ENCODE data around the gene CYP4F2. TPM values are rescaled to one million over a fixed set of nuclear protein-coding genes. Genes with fewer than 3 reads are reported as not detected.

The CYP4F2 gene
- under 1 TPM in 1 of 3 donors, not detected in 2; 0.75 TPM for total RNA-seq
- total RNA-seq (2013), result not detected

GRCh38 chr19:15897738-15898276 is at the start of gene CYP4F2:
CYP4F2 (minus strand) TSS chr19:15898074; CDS start chr19:15897611, 463 bp downstream.
- Histone ChIP-seq H3K27me3 (ENCODE audit: control insufficient read depth, insufficient read depth, low read length) (no peaks in the 10 kb centered on the region), H3K4me1 (ENCODE audit: control insufficient read depth, insufficient read depth, low read length) (no peaks in the 10 kb centered on the region), H3K9me3 (ENCODE audit: control insufficient read depth, insufficient read depth, low read length) (no peaks in the 10 kb centered on the region), H3K4me3 (ENCODE audit: low read length) (no peak within 1 kb of the TSS), H3K27ac (ENCODE audit: low read length) (no peak within 1 kb of the TSS), H3K36me3 (ENCODE audit: control insufficient read depth, insufficient read depth, low read length) (no peaks in the 10 kb centered on the region)
- Mint-ChIP-seq H3K4me3 (no peak within 1 kb of the TSS), H3K27ac (no peak within 1 kb of the TSS), H3K27me3 (ENCODE audit: low read depth in 2 of 2) (peaks cover 10 to 26% of the 10 kb centered on the region in 2 donors), H3K36me3 (no peaks in the 10 kb centered on the region), H3K4me1 (no peaks in the 10 kb centered on the region), H3K9me3 (no peaks in the 10 kb centered on the region)
- no peak for ATAC-seq
- WGBS (ENCODE audit: insufficient coverage), result 86% methylated on average over 3 of the region's 3 CpGs
- intact Hi-C loops (cut with micrococcal nuclease), result no loop called here
- no peak for TF ChIP-seq CTCF (IDR thresholded peaks at IDR 0.05)
- DNase-seq, result no peak

- Mint-ChIP-seq H3K27ac (no peak overlapping the region), H3K27me3 (ENCODE audit: low read depth in 2 of 2) (peaks cover 23 to 63% of the 10 kb centered on the region in 2 donors), H3K4me3 (no peak overlapping the region), H3K36me3 (no peaks in the 10 kb centered on the region), H3K4me1 (no peaks in the 10 kb centered on the region), H3K9me3 (peaks cover 7 to 11% of the 10 kb centered on the region in 2 donors)
- DNase-seq (no peak), ATAC-seq (no peak)
- WGBS (ENCODE audit: insufficient coverage), result 80% methylated on average over 2 of the region's 4 CpGs
- intact Hi-C loops (cut with micrococcal nuclease), result no loop called here
- no peak overlapping the region for H3K27ac ChIP-seq (ENCODE audit: low read length)
- H3K4me1 ChIP-seq (ENCODE audit: control insufficient read depth, insufficient read depth, low read length), result no peaks in the 10 kb centered on the region
- H3K27me3 ChIP-seq (ENCODE audit: control insufficient read depth, insufficient read depth, low read length), result peaks cover 8% of the 10 kb centered on the region
- H3K9me3 ChIP-seq (ENCODE audit: control insufficient read depth, insufficient read depth, low read length), result peaks cover 4% of the 10 kb centered on the region
- no peaks in the 10 kb centered on the region for H3K36me3 ChIP-seq (ENCODE audit: control insufficient read depth, insufficient read depth, low read length)
- H3K4me3 ChIP-seq (ENCODE audit: low read length), result no peak overlapping the region
- no peak for TF ChIP-seq CTCF (IDR thresholded peaks at IDR 0.05)
These were observed 47.4 kb upstream of the CYP4F2 start for GRCh38 chr19:15945301-15945700.

GRCh38 chr19:15944401-15944800 is 46.5 kb upstream of the CYP4F2 start:
- intact Hi-C loops (cut with micrococcal nuclease), result no loop called here
- WGBS (ENCODE audit: insufficient coverage), result 61% methylated on average over 4 of the region's 4 CpGs
- peaks cover 25 to 62% of the 10 kb centered on the region in 2 donors for H3K27me3 Mint-ChIP-seq (ENCODE audit: low read depth in 2 of 2)

More at GRCh38 chr19:15944401-15944800, 46.5 kb upstream of the CYP4F2 start:
- Histone ChIP-seq H3K27ac (ENCODE audit: low read length) (no peak overlapping the region), H3K4me1 (ENCODE audit: control insufficient read depth, insufficient read depth, low read length) (no peaks in the 10 kb centered on the region), H3K27me3 (ENCODE audit: control insufficient read depth, insufficient read depth, low read length) (peaks cover 8% of the 10 kb centered on the region), H3K9me3 (ENCODE audit: control insufficient read depth, insufficient read depth, low read length) (peaks cover 4% of the 10 kb centered on the region), H3K36me3 (ENCODE audit: control insufficient read depth, insufficient read depth, low read length) (no peaks in the 10 kb centered on the region), H3K4me3 (ENCODE audit: low read length) (no peak overlapping the region)
- no peak for DNase-seq
- Mint-ChIP-seq H3K4me3 (no peak overlapping the region), H3K27ac (no peak overlapping the region), H3K4me1 (no peaks in the 10 kb centered on the region), H3K9me3 (peaks cover 6 to 8% of the 10 kb centered on the region in 2 donors), H3K36me3 (no peaks in the 10 kb centered on the region)
- no peak for ATAC-seq
- TF ChIP-seq CTCF (IDR thresholded peaks at IDR 0.05), result no peak
